GM18526 (cell line): Measurements from ENCODE around the gene DDX19B.

Experiments
- POLR2A ChIP-seq: IDR thresholded peaks from 3 replicates; pipeline ENCODE4 v1.6.1; 2011; ENCODE audit not compliant: insufficient read length; ENCODE audit errors: extremely low read depth

The DDX19B gene

GRCh38 chr16:70380248-70380918 is 81.4 kb downstream of the DDX19B start:
- TF ChIP-seq POLR2A: no peak

- peak; percentile 91 for TF ChIP-seq POLR2A
Measured at GRCh38 chr16:70380919-70381603, 82.1 kb downstream of the DDX19B start.

GRCh38 chr16:70381604-70382342 is 82.8 kb downstream of the DDX19B start:
- TF ChIP-seq POLR2A: peak; percentile 38

- no peak for TF ChIP-seq POLR2A
Measured at GRCh38 chr16:70383421-70383960, 84.5 kb downstream of the DDX19B start.
